Spleen (tissue), 11 donors: ENCODE results near the gene GALR2. TPM values are rescaled to one million over a fixed set of nuclear protein-coding genes. Genes with fewer than 3 reads are reported as not detected.
A peak's percentile ranks its signal among the peaks of the same experiment; 100 is the strongest.

Experiments used
- DNase-seq: peaks from one replicate; pipeline ENCODE4 v3.0.0-alpha.2; 2020
- H3K27ac ChIP-seq, 8 donors: fragments of 200-600 bp; sonication (generic) in 7 of 8; 1 replicate in 4 of 8; 2 replicates in 4 of 8; pipeline versions ENCODE4 v1.5.0 to v1.8.0; 2016 to 2021; ENCODE audit warnings: inconsistent platforms in 4 of 8, mild to moderate bottlenecking in 4 of 8, moderate library complexity in 1 of 8
- H3K27me3 ChIP-seq, 7 donors: fragments of 200-600 bp; sonication (generic) in 6 of 7; replicated peaks in 1 of 7; 1 replicate in 4 of 7; 2 replicates in 3 of 7; pipeline versions ENCODE4 v1.5.0 to v1.8.0; 2016 to 2021; ENCODE audit warnings: inconsistent platforms in 3 of 7, mild to moderate bottlenecking in 1 of 7
- H3K36me3 ChIP-seq, 6 donors: fragments of 200-600 bp; sonication (generic) in 5 of 6; 1 replicate in 4 of 6; 2 replicates in 2 of 6; pipeline versions ENCODE4 v1.5.0 to v1.8.0; 2016 to 2021; ENCODE audit warnings: inconsistent platforms in 2 of 6
- H3K4me1 ChIP-seq, 6 donors: fragments of 200-600 bp; sonication (generic) in 5 of 6; 1 replicate in 3 of 6; 2 replicates in 3 of 6; pipeline versions ENCODE4 v1.5.0 to v1.8.0; 2016 to 2021; ENCODE audit warnings: inconsistent platforms in 3 of 6
- H3K4me3 ChIP-seq, 8 donors: fragments of 200-600 bp; sonication (generic) in 7 of 8; 1 replicate in 4 of 8; 2 replicates in 4 of 8; pipeline versions ENCODE4 v1.5.0 to v1.8.0; 2016 to 2021; ENCODE audit warnings: inconsistent platforms in 4 of 8, mild to moderate bottlenecking in 4 of 8, moderate library complexity in 2 of 8
- H3K9me3 ChIP-seq, 8 donors: fragments of 200-600 bp; sonication (generic) in 7 of 8; 1 replicate in 4 of 8; 2 replicates in 4 of 8; pipeline versions ENCODE4 v1.5.0 to v1.8.0; 2016 to 2021; ENCODE audit warnings: inconsistent platforms in 4 of 8
- POLR2A ChIP-seq, 3 donors: fragments of 450-650 bp; IDR thresholded peaks; one replicate each; pipeline ENCODE4 v1.5.1; 2017; ENCODE audit warnings: antibody characterized with exemption in 3 of 3, mild to moderate bottlenecking in 1 of 3
- POLR2AphosphoS5 ChIP-seq, 3 donors: sonication (generic); formaldehyde crosslinking; IDR thresholded peaks; one replicate each; pipeline ENCODE4 v1.5.1; 2017; ENCODE audit warnings: antibody characterized with exemption in 3 of 3
- WGBS, 5 donors: extraction: QIAGEN DNeasy Blood & Tissue Kit in 3 of 5; methylation state at CpG; one replicate each; pipeline versions ENCODE4 v1.1.5 to v1.1.7; 2013 to 2018; 5-methylcytosine and 5-hydroxymethylcytosine counted together
- intact Hi-C: fragments of 100-400 bp; cut with DNase I; formaldehyde crosslinking; loops from one replicate; pipeline ENCODE4 v1.15.0; 2023; ENCODE audit warnings: low total_unique reads
- polyA plus RNA-seq, 3 donors: library from polyadenylated mRNA; stranded (reverse); fragments of 200-250 nt; gene quantifications; one replicate each; pipeline ENCODE4 v1.2.1, GENCODE V29; 2013
- total RNA-seq, 7 donors: library from RNA; depleted of rRNA in 3 of 7; stranded (reverse); fragments of >200 nt in 3 of 7; fragmentation: NEBNext Ultra II Directional in 4 of 7; extraction: Animal tissue kit (Norgen Biotek cat#: 25700) in 4 of 7; gene quantifications; one replicate each; pipeline versions ENCODE4 v1.1.0 to v1.2.1, GENCODE V29; 2016 to 2021
- TF ChIP-seq, protein P1 (sequence below), 11 experiments: fragments of 200-600 bp in 7 of 11; fragments of 450-650 bp in 4 of 11; sonication (generic) in 4 of 11; IDR thresholded peaks in 8 of 11; conservative IDR thresholded peaks in 3 of 11; 1 replicate in 7 of 11; 2 replicates in 4 of 11; pipeline versions ENCODE4 v1.4.0 to v1.8.0; 2016 to 2021; ENCODE audit warnings: antibody characterized with exemption in 11 of 11, inconsistent platforms in 4 of 11, mild to moderate bottlenecking in 1 of 11
- donor health status: healthy with polysubstance abuse.
- donor health status: DM: no; HTN: no; CAD: no; lungs with moderate emphysema.
- donor health status: DM: no; HTN: no; CAD: no.
- donor health status: Bipolar disorder and iron deficiency.
- donor health status: healthy.
- donor health status: DM: no; HTN: no; CAD: no.
- donor health status: DM: yes; HTN: yes; CAD: no.

The GALR2 gene
- total and polyA plus RNA-seq, 10 donors, result 0.06 to 0.93 (median 0.38) TPM; not detected in 6

DNA sequence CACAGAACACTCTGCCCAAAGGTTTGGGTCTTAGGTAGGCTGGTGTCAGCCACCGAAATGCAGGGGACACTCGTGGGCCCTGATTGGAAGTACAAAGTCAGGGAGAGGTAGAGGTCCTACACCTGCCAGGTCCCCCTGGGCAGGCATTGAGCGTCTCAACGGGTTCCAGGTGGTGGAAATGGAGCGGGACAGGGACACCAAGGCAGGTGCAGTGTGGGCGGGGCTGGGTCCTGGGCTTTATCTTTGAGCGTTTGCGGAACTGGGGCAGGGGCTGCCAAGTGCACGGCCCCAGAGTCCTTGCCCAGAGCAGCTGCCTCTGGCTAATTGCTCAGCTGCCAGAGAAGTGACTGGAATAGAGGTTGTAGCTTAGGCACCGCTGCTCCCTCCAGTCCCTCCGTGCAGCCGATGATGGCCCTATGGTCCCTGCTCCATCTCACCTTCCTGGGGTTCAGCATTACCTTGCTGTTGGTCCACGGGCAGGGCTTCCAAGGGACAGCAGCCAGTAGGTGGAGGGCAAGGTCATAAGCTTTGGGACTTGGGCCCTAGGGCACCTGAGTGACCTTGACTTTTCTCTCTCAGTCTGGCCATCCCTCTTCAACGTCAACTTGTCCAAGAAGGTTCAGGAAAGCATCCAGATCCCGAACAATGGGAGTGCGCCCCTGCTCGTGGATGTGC lies 4.4 kb downstream of the GALR2 start, which contains the start of gene ZACN:
Gene ZACN (plus strand): TSS at position 323 of the 675 bp plus-strand sequence. CDS start 83 bp downstream, at position 406.
- peaks cover 0 to 28% (median 18%) of the 10 kb centered on the region in 6 donors for H3K36me3 ChIP-seq
- peaks cover 31 to 66% (median 41%) of the 10 kb centered on the region in 6 donors for H3K4me1 ChIP-seq
- H3K9me3 ChIP-seq, result no peaks in the 10 kb centered on the region
- TF ChIP-seq, protein P1, sequence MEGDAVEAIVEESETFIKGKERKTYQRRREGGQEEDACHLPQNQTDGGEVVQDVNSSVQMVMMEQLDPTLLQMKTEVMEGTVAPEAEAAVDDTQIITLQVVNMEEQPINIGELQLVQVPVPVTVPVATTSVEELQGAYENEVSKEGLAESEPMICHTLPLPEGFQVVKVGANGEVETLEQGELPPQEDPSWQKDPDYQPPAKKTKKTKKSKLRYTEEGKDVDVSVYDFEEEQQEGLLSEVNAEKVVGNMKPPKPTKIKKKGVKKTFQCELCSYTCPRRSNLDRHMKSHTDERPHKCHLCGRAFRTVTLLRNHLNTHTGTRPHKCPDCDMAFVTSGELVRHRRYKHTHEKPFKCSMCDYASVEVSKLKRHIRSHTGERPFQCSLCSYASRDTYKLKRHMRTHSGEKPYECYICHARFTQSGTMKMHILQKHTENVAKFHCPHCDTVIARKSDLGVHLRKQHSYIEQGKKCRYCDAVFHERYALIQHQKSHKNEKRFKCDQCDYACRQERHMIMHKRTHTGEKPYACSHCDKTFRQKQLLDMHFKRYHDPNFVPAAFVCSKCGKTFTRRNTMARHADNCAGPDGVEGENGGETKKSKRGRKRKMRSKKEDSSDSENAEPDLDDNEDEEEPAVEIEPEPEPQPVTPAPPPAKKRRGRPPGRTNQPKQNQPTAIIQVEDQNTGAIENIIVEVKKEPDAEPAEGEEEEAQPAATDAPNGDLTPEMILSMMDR (IDR thresholded peaks at IDR 0.05 in 8 of 11, conservative IDR thresholded peaks at IDR 0.05 in 3 of 11), result no peak
- peak in 2 of 3 donors; percentile 23 to 56 for TF ChIP-seq POLR2AphosphoS5 (IDR thresholded peaks at IDR 0.05)
- no peak within 1 kb of the TSS for H3K4me3 ChIP-seq
- 65 to 71% (median 69%) methylated on average over 15 to 17 of the region's 17 CpGs for WGBS, 5 donors
- DNase-seq, result no peak
- no peak within 1 kb of the TSS for H3K27ac ChIP-seq
- H3K27me3 ChIP-seq, result peaks cover 15 to 68% (median 58%) of the 10 kb centered on the region in 7 donors
- intact Hi-C loops, result no loop called here

DNA sequence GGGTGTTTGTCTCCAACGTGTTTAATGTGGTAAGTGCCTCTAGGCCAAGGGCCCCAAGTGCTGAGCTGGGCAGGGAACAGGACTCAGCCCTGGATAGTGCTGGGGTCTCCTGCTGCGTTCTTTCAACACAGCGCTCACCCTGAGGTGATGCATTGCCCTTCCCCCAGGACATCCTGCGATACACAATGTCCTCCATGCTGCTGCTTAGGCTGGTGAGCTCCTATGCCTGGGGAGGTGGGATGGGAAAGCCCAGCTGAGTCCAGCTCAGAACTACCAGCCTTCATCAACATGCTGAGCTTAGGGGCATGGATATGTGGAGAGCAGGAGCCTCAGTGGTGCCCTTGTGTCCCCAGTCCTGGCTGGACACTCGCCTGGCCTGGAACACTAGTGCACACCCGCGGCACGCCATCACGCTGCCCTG lies 5.0 kb downstream of the GALR2 start:
- H3K36me3 ChIP-seq, result peaks cover 0 to 33% (median 23%) of the 10 kb centered on the region in 6 donors
- H3K4me3 ChIP-seq, result no peak overlapping the region
- intact Hi-C loops, result no loop called here
- 24 to 47% (median 34%) methylated on average over 7 to 9 of the region's 9 CpGs for WGBS, 5 donors
- DNase-seq, result no peak
- H3K9me3 ChIP-seq, result no peaks in the 10 kb centered on the region
- peaks cover 10 to 62% (median 53%) of the 10 kb centered on the region in 7 donors for H3K27me3 ChIP-seq
- TF ChIP-seq, protein P1 (IDR thresholded peaks at IDR 0.05 in 8 of 11, conservative IDR thresholded peaks at IDR 0.05 in 3 of 11), result no peak
- TF ChIP-seq POLR2A (IDR thresholded peaks at IDR 0.05), result no peak
- peak in 2 of 3 donors; percentile 51 to 74 for TF ChIP-seq POLR2AphosphoS5 (IDR thresholded peaks at IDR 0.05)
- no peak overlapping the region for H3K27ac ChIP-seq
- peaks cover 25 to 61% (median 36%) of the 10 kb centered on the region in 6 donors for H3K4me1 ChIP-seq

DNA sequence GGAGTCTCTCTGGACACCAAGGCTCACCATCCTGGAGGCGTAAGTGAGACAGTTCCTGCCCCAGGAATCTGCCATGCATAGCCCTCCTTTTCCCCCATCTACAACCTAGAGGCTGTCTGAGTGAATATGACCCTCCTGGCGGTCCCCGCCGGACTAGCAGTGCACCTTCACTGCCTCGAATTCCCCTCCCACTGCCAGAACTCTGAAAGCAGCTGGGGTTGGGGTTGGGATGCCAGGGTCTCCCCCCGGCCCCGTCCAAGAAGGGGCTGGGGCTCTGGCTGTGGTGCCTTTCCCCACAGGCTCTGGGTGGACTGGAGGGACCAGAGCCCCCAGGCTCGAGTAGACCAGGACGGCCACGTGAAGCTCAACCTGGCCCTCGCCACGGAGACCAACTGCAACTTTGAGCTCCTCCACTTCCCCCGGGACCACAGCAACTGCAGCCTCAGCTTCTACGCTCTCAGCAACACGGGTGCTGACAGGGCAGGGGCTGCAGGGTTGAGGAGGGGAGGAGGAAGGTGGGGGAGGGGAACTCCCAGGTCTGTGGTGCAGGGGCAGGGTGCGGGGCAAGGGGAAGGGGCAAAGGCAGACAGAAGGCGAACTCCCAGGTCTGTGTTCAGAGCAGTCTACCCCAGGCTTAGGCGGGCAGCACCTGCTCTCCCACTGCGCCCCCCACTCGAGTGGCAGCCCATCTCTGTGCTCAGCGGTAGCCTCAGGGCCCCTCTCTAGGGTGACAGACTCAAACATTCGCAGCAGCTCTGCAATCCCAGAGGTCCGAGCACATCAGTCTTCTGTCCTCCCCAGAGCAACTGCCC lies 5.6 kb downstream of the GALR2 start:
- peaks cover 1 to 40% (median 30%) of the 10 kb centered on the region in 6 donors for H3K36me3 ChIP-seq
- H3K27ac ChIP-seq, result no peak overlapping the region
- H3K4me1 ChIP-seq, result peaks cover 19 to 55% (median 30%) of the 10 kb centered on the region in 6 donors
- no peak for TF ChIP-seq POLR2A (IDR thresholded peaks at IDR 0.05)
- TF ChIP-seq POLR2AphosphoS5 (IDR thresholded peaks at IDR 0.05), result peak in 2 of 3 donors; percentile 56 to 58
- TF ChIP-seq, protein P1 (IDR thresholded peaks at IDR 0.05 in 8 of 11, conservative IDR thresholded peaks at IDR 0.05 in 3 of 11), result no peak
- no peak overlapping the region for H3K4me3 ChIP-seq
- intact Hi-C loops, result no loop called here
- no peak for DNase-seq
- peaks cover 10 to 56% (median 46%) of the 10 kb centered on the region in 7 donors for H3K27me3 ChIP-seq
- WGBS, 5 donors, result 3 to 12% (median 8%) methylated on average over 17 to 23 of the region's 23 CpGs
- no peaks in the 10 kb centered on the region for H3K9me3 ChIP-seq
